Measurements from ENCODE around the gene CCDC92. TPM values are rescaled to one million over a fixed set of nuclear protein-coding genes. Genes with fewer than 3 reads are reported as not detected.
A peak's percentile ranks its signal among the peaks of the same experiment; 100 is the strongest.

The CCDC92 gene
- total RNA-seq, 1 donor from 2014 or later = 55.1 TPM

- DNase-seq (ENCODE audit: low spot score in 2 of 2, unreplicated experiment in 2 of 2) = peak in 1 of 2 experiments; percentile 42
- H3K27ac Mint-ChIP-seq = peak overlapping the region; percentile 13
- TF ChIP-seq, protein P1, sequence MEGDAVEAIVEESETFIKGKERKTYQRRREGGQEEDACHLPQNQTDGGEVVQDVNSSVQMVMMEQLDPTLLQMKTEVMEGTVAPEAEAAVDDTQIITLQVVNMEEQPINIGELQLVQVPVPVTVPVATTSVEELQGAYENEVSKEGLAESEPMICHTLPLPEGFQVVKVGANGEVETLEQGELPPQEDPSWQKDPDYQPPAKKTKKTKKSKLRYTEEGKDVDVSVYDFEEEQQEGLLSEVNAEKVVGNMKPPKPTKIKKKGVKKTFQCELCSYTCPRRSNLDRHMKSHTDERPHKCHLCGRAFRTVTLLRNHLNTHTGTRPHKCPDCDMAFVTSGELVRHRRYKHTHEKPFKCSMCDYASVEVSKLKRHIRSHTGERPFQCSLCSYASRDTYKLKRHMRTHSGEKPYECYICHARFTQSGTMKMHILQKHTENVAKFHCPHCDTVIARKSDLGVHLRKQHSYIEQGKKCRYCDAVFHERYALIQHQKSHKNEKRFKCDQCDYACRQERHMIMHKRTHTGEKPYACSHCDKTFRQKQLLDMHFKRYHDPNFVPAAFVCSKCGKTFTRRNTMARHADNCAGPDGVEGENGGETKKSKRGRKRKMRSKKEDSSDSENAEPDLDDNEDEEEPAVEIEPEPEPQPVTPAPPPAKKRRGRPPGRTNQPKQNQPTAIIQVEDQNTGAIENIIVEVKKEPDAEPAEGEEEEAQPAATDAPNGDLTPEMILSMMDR (IDR thresholded peaks at IDR 0.05; ENCODE audit: unreplicated experiment) = no peak
- H3K4me1 Mint-ChIP-seq = peaks cover 27% of the 10 kb centered on the region
- no peak overlapping the region for H3K4me3 Mint-ChIP-seq
- peaks cover 10% of the 10 kb centered on the region for H3K36me3 Mint-ChIP-seq
- no peaks in the 10 kb centered on the region for H3K9me3 Mint-ChIP-seq
- no peaks in the 10 kb centered on the region for H3K27me3 Mint-ChIP-seq (ENCODE audit: low read depth)
Observed at GRCh38 chr12:123983822-123984485, 11.3 kb upstream of the CCDC92 start.

DNA sequence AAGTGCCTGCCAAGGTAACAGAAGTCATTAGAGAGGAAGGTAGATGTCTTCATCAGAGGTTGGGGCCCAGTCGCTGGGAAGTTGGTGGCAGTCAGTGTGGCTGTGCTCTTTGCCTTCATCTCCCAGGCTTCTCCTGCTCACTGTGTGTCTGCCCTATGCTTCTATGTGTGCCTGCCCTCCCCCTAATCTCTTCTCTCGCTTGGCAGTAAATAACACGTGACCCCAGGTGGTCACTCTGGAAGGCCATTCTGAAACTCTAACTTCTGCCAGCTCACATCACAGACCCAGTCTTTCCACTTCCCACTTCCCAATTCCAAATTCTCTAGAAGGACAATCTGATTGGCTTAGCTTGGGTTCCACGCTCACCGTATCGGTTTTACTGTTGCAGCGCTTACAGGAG, 9.6 kb upstream of the CCDC92 start:
- Mint-ChIP-seq H3K27ac (no peak overlapping the region), H3K36me3 (peaks cover 9% of the 10 kb centered on the region), H3K9me3 (no peaks in the 10 kb centered on the region), H3K27me3 (ENCODE audit: low read depth) (no peaks in the 10 kb centered on the region), H3K4me3 (no peak overlapping the region), H3K4me1 (peaks cover 26% of the 10 kb centered on the region)
- TF ChIP-seq, protein P1 (IDR thresholded peaks at IDR 0.05; ENCODE audit: unreplicated experiment) = no peak
- no peak for DNase-seq (ENCODE audit: low spot score in 2 of 2, unreplicated experiment in 2 of 2)

DNA sequence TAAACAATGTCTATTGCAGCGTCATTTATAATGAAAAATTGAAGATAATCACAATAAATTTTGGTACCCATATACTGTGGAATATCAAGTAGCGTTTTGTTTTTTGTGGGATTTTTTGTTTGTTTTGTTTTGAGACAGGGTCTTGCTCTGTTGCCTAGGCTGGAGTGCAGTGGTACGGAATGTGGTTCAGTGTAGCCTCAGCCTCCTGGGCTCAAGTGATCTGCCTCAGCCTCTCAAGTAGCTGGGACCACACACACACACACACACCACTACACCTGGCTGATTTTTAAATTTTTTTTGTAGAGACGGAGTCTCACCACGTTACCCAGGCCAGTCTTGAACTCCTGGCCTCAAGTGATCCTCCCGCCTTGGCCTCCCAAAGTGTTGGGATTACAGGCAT, 6.9 kb upstream of the CCDC92 start:
- no peaks in the 10 kb centered on the region for H3K27me3 Mint-ChIP-seq (ENCODE audit: low read depth)
- DNase-seq (ENCODE audit: low spot score in 2 of 2, unreplicated experiment in 2 of 2) = no peak
- H3K4me3 Mint-ChIP-seq = no peak overlapping the region
- H3K36me3 Mint-ChIP-seq = peaks cover 16% of the 10 kb centered on the region
- H3K4me1 Mint-ChIP-seq = peaks cover 21% of the 10 kb centered on the region
- TF ChIP-seq, protein P1 (IDR thresholded peaks at IDR 0.05; ENCODE audit: unreplicated experiment) = no peak
- H3K27ac Mint-ChIP-seq = no peak overlapping the region
- H3K9me3 Mint-ChIP-seq = no peaks in the 10 kb centered on the region

DNA sequence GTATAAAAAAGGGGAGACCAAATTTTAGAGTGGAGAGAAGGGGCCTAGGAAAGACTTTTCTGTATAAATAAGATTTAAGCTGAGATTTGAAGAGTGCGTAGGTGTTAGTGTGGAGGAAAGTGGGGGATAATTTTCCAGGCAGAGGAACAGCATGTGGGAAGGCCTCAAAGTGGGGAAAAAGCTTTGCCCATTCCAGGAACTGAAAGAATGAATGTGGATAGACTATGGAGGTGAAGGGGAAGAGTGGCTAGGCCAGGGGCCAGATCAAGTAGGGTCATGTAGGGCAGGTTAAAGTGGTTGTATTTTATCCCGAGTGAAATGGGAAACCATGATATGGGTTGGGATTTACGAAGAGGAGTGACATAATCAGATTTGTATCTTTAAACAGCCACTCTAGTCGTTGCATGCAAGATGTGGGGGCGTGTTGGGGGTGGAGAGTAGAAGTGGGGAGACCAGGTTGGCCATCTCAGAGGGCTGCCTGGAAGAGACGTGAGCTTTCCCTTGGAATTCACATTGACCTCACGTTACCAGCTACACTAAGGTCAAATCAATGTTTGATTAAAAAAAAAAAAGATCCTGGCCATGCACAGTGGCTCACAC, 3.7 kb upstream of the CCDC92 start:
- H3K27ac Mint-ChIP-seq = peak overlapping the region; percentile 37
- DNase-seq (ENCODE audit: low spot score in 2 of 2, unreplicated experiment in 2 of 2) = no peak
- H3K9me3 Mint-ChIP-seq = no peaks in the 10 kb centered on the region
- TF ChIP-seq, protein P1 (IDR thresholded peaks at IDR 0.05; ENCODE audit: unreplicated experiment) = no peak
- H3K4me1 Mint-ChIP-seq = peaks cover 24% of the 10 kb centered on the region
- no peak overlapping the region for H3K4me3 Mint-ChIP-seq
- H3K36me3 Mint-ChIP-seq = peaks cover 16% of the 10 kb centered on the region
- no peaks in the 10 kb centered on the region for H3K27me3 Mint-ChIP-seq (ENCODE audit: low read depth)

- Mint-ChIP-seq H3K4me1 (peaks cover 41% of the 10 kb centered on the region), H3K9me3 (no peaks in the 10 kb centered on the region), H3K36me3 (peaks cover 10% of the 10 kb centered on the region), H3K4me3 (peak overlapping the region; percentile 96), H3K27me3 (ENCODE audit: low read depth) (no peaks in the 10 kb centered on the region), H3K27ac (peak overlapping the region; percentile 97)
- TF ChIP-seq, protein P1 (IDR thresholded peaks at IDR 0.05; ENCODE audit: unreplicated experiment) = no peak
- DNase-seq (ENCODE audit: low spot score in 2 of 2, unreplicated experiment in 2 of 2) = peak; percentile 36 to 74
Observed at GRCh38 chr12:123973552-123974341, 1.1 kb upstream of the CCDC92 start.
